Head of caudate nucleus (tissue), 42 donors: Measurements from ENCODE around the gene KIF1A.
A peak's percentile ranks its signal among the peaks of the same experiment; 100 is the strongest.

Experiments
- DNase-seq, 42 donors: peaks; one replicate each; pipeline versions ENCODE4 v3.0.0 to v3.0.0-alpha.2; 2020 to 2021; ENCODE audit warnings: mixed read lengths in 7 of 42
- intact Hi-C: fragments of 100-400 bp; cut with DNase I; formaldehyde crosslinking; loops from one replicate; pipeline ENCODE4 v1.15.0; 2022

KIF1A gene

GRCh38 chr2:240791821-240792628 lies 28.0 kb downstream of the KIF1A start:
- peak in 34 of 42 donors; percentile 19 to 83 (median 54) for DNase-seq
- intact Hi-C loops, result no loop called here

- intact Hi-C loops, result no loop called here
- DNase-seq, result peak in 3 of 42 donors; percentile 3 to 33 (median 5)
These were observed 28.7 kb downstream of the KIF1A start for GRCh38 chr2:240791221-240791800.

- peak in 3 of 42 donors; percentile 3 to 6 (median 5) for DNase-seq
- intact Hi-C loops, result no loop called here
These were observed 29.4 kb downstream of the KIF1A start for GRCh38 chr2:240790370-240791220.

GRCh38 chr2:240789501-240790369 lies 30.3 kb downstream of the KIF1A start:
- intact Hi-C loops, result no loop called here
- DNase-seq, result peak in 9 of 42 donors; percentile 9 to 63 (median 39)

GRCh38 chr2:240789051-240789453 lies 31.0 kb downstream of the KIF1A start:
- no peak for DNase-seq

GRCh38 chr2:240788482-240788881 lies 31.5 kb downstream of the KIF1A start:
- intact Hi-C loops, result no loop called here
- DNase-seq, result no peak

More at GRCh38 chr2:240789051-240789453, 31.0 kb downstream of the KIF1A start:
- intact Hi-C loops, result no loop called here

GRCh38 chr2:240787521-240788472 lies 32.2 kb downstream of the KIF1A start:
- intact Hi-C loops, result no loop called here
- peak in 1 of 42 donors; percentile 1 for DNase-seq

GRCh38 chr2:240786871-240787311 lies 33.1 kb downstream of the KIF1A start:
- intact Hi-C loops, result no loop called here
- DNase-seq, result peak in 1 of 42 donors; percentile 2

- no peak for DNase-seq
- intact Hi-C loops, result no loop called here
These were observed 33.6 kb downstream of the KIF1A start for GRCh38 chr2:240786355-240786841.

GRCh38 chr2:240785424-240786335 lies 34.3 kb downstream of the KIF1A start:
- intact Hi-C loops, result no loop called here
- DNase-seq, result no peak

- intact Hi-C loops, result no loop called here
- no peak for DNase-seq
These were observed 35.2 kb downstream of the KIF1A start for GRCh38 chr2:240784629-240785423.

GRCh38 chr2:240783819-240784621 lies 36.0 kb downstream of the KIF1A start:
- intact Hi-C loops, result no loop called here
- no peak for DNase-seq

GRCh38 chr2:240782886-240783818 lies 36.9 kb downstream of the KIF1A start:
- intact Hi-C loops, result no loop called here
- DNase-seq, result no peak
